Liver (tissue), 9 donors: ENCODE results near the gene PLXDC2. TPM values are rescaled to one million over a fixed set of nuclear protein-coding genes. Genes with fewer than 3 reads are reported as not detected.

Source experiments
- DNase-seq: peaks from one replicate; pipeline ENCODE4 v3.0.0-alpha.2; 2017; ENCODE audit warnings: low spot score
- H3K27ac ChIP-seq, 2 donors: one replicate each; pipeline ENCODE4 v1.7.0; 2013; ENCODE audit warnings: inconsistent platforms in 2 of 2, low read length in 2 of 2, control low read depth in 1 of 2, low read depth in 1 of 2, mild to moderate bottlenecking in 1 of 2
- H3K27me3 ChIP-seq, 4 donors: one replicate each; pipeline versions ENCODE4 v1.6.1 to v1.7.0; 2013; ENCODE audit warnings: low read length in 3 of 4, inconsistent platforms in 1 of 4, mild to moderate bottlenecking in 1 of 4, moderate library complexity in 1 of 4; ENCODE audit not compliant: control insufficient read depth in 4 of 4, insufficient read depth in 4 of 4
- H3K36me3 ChIP-seq, 4 donors: one replicate each; pipeline versions ENCODE4 v1.6.1 to v1.7.0; 2013; ENCODE audit warnings: low read length in 3 of 4, mild to moderate bottlenecking in 3 of 4, low read depth in 1 of 4, moderate library complexity in 1 of 4; ENCODE audit not compliant: control insufficient read depth in 4 of 4, insufficient read depth in 3 of 4
- H3K4me1 ChIP-seq, 4 donors: one replicate each; pipeline versions ENCODE4 v1.6.1 to v1.7.0; 2013; ENCODE audit warnings: low read length in 3 of 4, mild to moderate bottlenecking in 3 of 4, moderate library complexity in 1 of 4; ENCODE audit not compliant: control insufficient read depth in 4 of 4, insufficient read depth in 4 of 4
- H3K4me3 ChIP-seq, 3 donors: one replicate each; pipeline versions ENCODE4 v1.6.1 to v1.7.0; 2013; ENCODE audit warnings: low read length in 3 of 3, control low read depth in 1 of 3, low read depth in 1 of 3, mild to moderate bottlenecking in 1 of 3
- H3K9ac ChIP-seq, 2 donors: one replicate each; pipeline ENCODE4 v1.7.0; 2013; ENCODE audit warnings: low read length in 2 of 2, mild to moderate bottlenecking in 2 of 2, moderate library complexity in 2 of 2, control low read depth in 1 of 2, low read depth in 1 of 2
- H3K9me3 ChIP-seq, 4 donors: one replicate each; pipeline versions ENCODE4 v1.6.1 to v1.7.0; 2013; ENCODE audit warnings: low read length in 3 of 4; ENCODE audit not compliant: control insufficient read depth in 4 of 4
- ATF3 ChIP-seq: IDR thresholded peaks from 2 replicates; pipeline ENCODE4 v1.6.1; 2016; ENCODE audit warnings: antibody characterized with exemption
- CTCF ChIP-seq: fragments of 150-350 bp; IDR thresholded peaks from 2 replicates; pipeline ENCODE4 v1.5.1; 2017; ENCODE audit warnings: improper control_type of control experiment, low read depth, low read length; ENCODE audit not compliant: missing input control
- EGR1 ChIP-seq, 2 donors: IDR thresholded peaks; 2 replicates each; pipeline ENCODE4 v1.6.1; 2016 to 2018; ENCODE audit warnings: antibody characterized with exemption in 2 of 2, low read depth in 2 of 2
- FOXA1 ChIP-seq: IDR thresholded peaks from 2 replicates; pipeline ENCODE4 v1.6.1; 2016; ENCODE audit warnings: antibody characterized with exemption
- FOXA2 ChIP-seq: IDR thresholded peaks from 2 replicates; pipeline ENCODE4 v1.6.1; 2016; ENCODE audit warnings: antibody characterized with exemption
- GABPA ChIP-seq, 2 donors: IDR thresholded peaks in 1 of 2; conservative IDR thresholded peaks in 1 of 2; 2 replicates each; pipeline ENCODE4 v1.6.1; 2016; ENCODE audit warnings: antibody characterized with exemption in 2 of 2, mild to moderate bottlenecking in 1 of 2, moderate library complexity in 1 of 2
- HNF4A ChIP-seq, 2 donors: conservative IDR thresholded peaks; 2 replicates each; pipeline ENCODE4 v1.6.1; 2016; ENCODE audit warnings: antibody characterized with exemption in 2 of 2, mild to moderate bottlenecking in 2 of 2
- JUND ChIP-seq, 2 donors: IDR thresholded peaks; 2 replicates each; pipeline ENCODE4 v1.6.1; 2016; ENCODE audit warnings: antibody characterized with exemption in 2 of 2
- MAX ChIP-seq: IDR thresholded peaks from 2 replicates; pipeline ENCODE4 v1.6.1; 2016; ENCODE audit warnings: antibody characterized with exemption
- RAD21 ChIP-seq, 2 donors: IDR thresholded peaks; 2 replicates each; pipeline ENCODE4 v1.6.1; 2016; ENCODE audit warnings: antibody characterized with exemption in 2 of 2, mild to moderate bottlenecking in 2 of 2
- REST ChIP-seq: IDR thresholded peaks from 2 replicates; pipeline ENCODE4 v1.6.1; 2016; ENCODE audit warnings: antibody characterized with exemption, mild to moderate bottlenecking
- RXRA ChIP-seq, 2 donors: IDR thresholded peaks; 2 replicates each; pipeline ENCODE4 v1.6.1; 2017 to 2018; ENCODE audit warnings: antibody characterized with exemption in 2 of 2, mild to moderate bottlenecking in 1 of 2
- SP1 ChIP-seq: IDR thresholded peaks from 2 replicates; pipeline ENCODE4 v1.6.1; 2018; ENCODE audit warnings: antibody characterized with exemption, mild to moderate bottlenecking
- TAF1 ChIP-seq: conservative IDR thresholded peaks from 2 replicates; pipeline ENCODE4 v1.6.1; 2016; ENCODE audit warnings: antibody characterized with exemption, mild to moderate bottlenecking
- YY1 ChIP-seq: IDR thresholded peaks from 2 replicates; pipeline ENCODE4 v1.6.1; 2016; ENCODE audit warnings: antibody characterized with exemption, mild to moderate bottlenecking
- ZBTB33 ChIP-seq: IDR thresholded peaks from 2 replicates; pipeline ENCODE4 v1.6.1; 2016; ENCODE audit warnings: antibody characterized with exemption
- WGBS: extraction: QIAGEN DNeasy Blood & Tissue Kit; methylation state at CpG from one replicate; pipeline ENCODE4 v1.1.7; 2013; 5-methylcytosine and 5-hydroxymethylcytosine counted together
- polyA plus RNA-seq, 2 donors: library from polyadenylated mRNA; stranded (reverse) in 1 of 2; unstranded in 1 of 2; fragments of 200-250 nt in 1 of 2; fragments of >200 nt in 1 of 2; fragmentation: Nextera tagmentation in 1 of 2; extraction: Ambion mirVana in 1 of 2; gene quantifications; one replicate each; pipeline versions ENCODE4 v1.2.1 to v1.2.3, GENCODE V29; 2013 to 2015
- total RNA-seq, 2 donors: library from RNA; depleted of rRNA; stranded (reverse); fragments of >200 nt; gene quantifications; one replicate each; pipeline ENCODE4 v1.2.3, GENCODE V29; 2014
- donor health status: healthy.
- donor health status: healthy.
- donor health status: healthy.
- donor health status: healthy.
- donor health status: healthy.

The PLXDC2 gene
- total and polyA plus RNA-seq, 4 donors, result 1.4 to 5.1 (median 2.4) TPM

GRCh38 chr10:19983880-19984565 lies 167.8 kb downstream of the PLXDC2 start:
- Histone ChIP-seq H3K4me3 (no peak overlapping the region), H3K36me3 (no peaks in the 10 kb centered on the region), H3K27ac (no peak overlapping the region), H3K9ac (no peak overlapping the region), H3K27me3 (no peaks in the 10 kb centered on the region), H3K4me1 (no peaks in the 10 kb centered on the region), H3K9me3 (no peaks in the 10 kb centered on the region)
- 89% methylated on average over 5 of the region's 5 CpGs for WGBS
- no peak for DNase-seq
- no peak for TF ChIP-seq MAX

GRCh38 chr10:19985745-19986144 lies 169.5 kb downstream of the PLXDC2 start:
- 79% methylated on average over 3 of the region's 3 CpGs for WGBS
- no peak for TF ChIP-seq JUND (IDR thresholded peaks at IDR 0.05)
- TF ChIP-seq GABPA (IDR thresholded peaks at IDR 0.05 in 1 of 2, conservative IDR thresholded peaks at IDR 0.05 in 1 of 2), result no peak
- no peak for TF ChIP-seq SP1
- TF ChIP-seq ZBTB33, result no peak
- no peak for TF ChIP-seq ATF3
- no peak for TF ChIP-seq YY1
- no peak for TF ChIP-seq FOXA1
- TF ChIP-seq RXRA (IDR thresholded peaks at IDR 0.05), result no peak
- no peak for TF ChIP-seq RAD21 (IDR thresholded peaks at IDR 0.05)
- TF ChIP-seq TAF1, result no peak
- no peak for TF ChIP-seq FOXA2
- Histone ChIP-seq H3K4me1 (no peaks in the 10 kb centered on the region), H3K9ac (no peak overlapping the region), H3K4me3 (no peak overlapping the region), H3K27ac (no peak overlapping the region), H3K36me3 (no peaks in the 10 kb centered on the region), H3K9me3 (no peaks in the 10 kb centered on the region), H3K27me3 (no peaks in the 10 kb centered on the region)
- DNase-seq, result no peak

- H3K27ac ChIP-seq, result no peak overlapping the region
- no peaks in the 10 kb centered on the region for H3K27me3 ChIP-seq
- H3K4me3 ChIP-seq, result no peak overlapping the region
- DNase-seq, result no peak
- H3K36me3 ChIP-seq, result no peaks in the 10 kb centered on the region
- no peaks in the 10 kb centered on the region for H3K4me1 ChIP-seq
- TF ChIP-seq JUND (IDR thresholded peaks at IDR 0.05) (no peak), ATF3 (no peak), FOXA1 (no peak), REST (no peak), ZBTB33 (no peak), MAX (no peak), EGR1 (IDR thresholded peaks at IDR 0.05; ENCODE audit: low read depth in 2 of 2) (no peak), HNF4A (conservative IDR thresholded peaks at IDR 0.05) (no peak), FOXA2 (no peak), CTCF (no peak), TAF1 (no peak), RXRA (IDR thresholded peaks at IDR 0.05) (no peak)
- no peak overlapping the region for H3K9ac ChIP-seq
- no peaks in the 10 kb centered on the region for H3K9me3 ChIP-seq
- WGBS, result 87% methylated on average over 2 of the region's 2 CpGs
These were observed 170.4 kb downstream of the PLXDC2 start for GRCh38 chr10:19986591-19986990.
